CD4-positive, alpha-beta T cell (primary cell): ENCODE data around the gene SKAP1. TPM values are rescaled to one million over a fixed set of nuclear protein-coding genes. Genes with fewer than 3 reads are reported as not detected.
A peak's percentile ranks its signal among the peaks of the same experiment; 100 is the strongest.

Experiments used
- ATAC-seq: fragments of 200-7000 bp; cut with Tn5 transposase; one replicate; pipeline ENCODE4 v1.10.0; 2022; ENCODE audit warnings: mild to moderate bottlenecking; ENCODE audit not compliant: poor library complexity
- CTCF ChIA-PET: fragments of 350-600 bp; sonication (Branson Sonifier 250); formaldehyde crosslinking; loops from one replicate; lab custom pipeline; 2021; ENCODE audit warnings: antibody characterized with exemption, inconsistent platforms; lab: Charles Lee
- POLR2A ChIA-PET: fragments of 350-600 bp; sonication (Branson Sonifier 250); formaldehyde crosslinking; loops from one replicate; lab custom pipeline; 2021; ENCODE audit warnings: antibody characterized with exemption, inconsistent platforms; lab: Charles Lee
- DNase-seq, 14 experiments: peaks; one replicate each; pipeline ENCODE4 v3.0.0-alpha.2; 2013 to 2020; ENCODE audit warnings: mixed read lengths in 2 of 14
- H3K27ac ChIP-seq, 2 donors: one replicate each; pipeline versions ENCODE4 v1.5.1 to v1.7.0; 2013; ENCODE audit warnings: low read length in 2 of 2, low read depth in 1 of 2, mild to moderate bottlenecking in 1 of 2
- H3K27me3 ChIP-seq, 2 experiments: 1 replicate in 1 of 2; 2 replicates in 1 of 2; pipeline versions ENCODE4 v1.6.1 to v1.7.0; 2013; ENCODE audit warnings: low read length in 2 of 2, control low read depth in 1 of 2, mild to moderate bottlenecking in 1 of 2, moderate library complexity in 1 of 2; ENCODE audit not compliant: insufficient read depth in 2 of 2, control insufficient read depth in 1 of 2
- H3K36me3 ChIP-seq: one replicate; pipeline ENCODE4 v1.6.1; 2013; ENCODE audit warnings: low read length, control low read depth; ENCODE audit not compliant: insufficient read depth
- H3K4me1 ChIP-seq: one replicate; pipeline ENCODE4 v1.6.1; 2013; ENCODE audit warnings: low read length, control low read depth; ENCODE audit not compliant: insufficient read depth
- H3K4me3 ChIP-seq: one replicate; pipeline ENCODE4 v1.5.1; 2013; ENCODE audit warnings: mild to moderate bottlenecking, low read length, moderate library complexity
- H3K9me3 ChIP-seq, 2 experiments: 1 replicate in 1 of 2; 2 replicates in 1 of 2; pipeline versions ENCODE4 v1.6.1 to v1.7.0; 2013; ENCODE audit warnings: low read length in 2 of 2, mild to moderate bottlenecking in 2 of 2, control low read depth in 1 of 2, moderate library complexity in 1 of 2; ENCODE audit not compliant: control insufficient read depth in 1 of 2, insufficient read depth in 1 of 2
- H3K27ac Mint-ChIP-seq: one replicate; pipeline ENCODE4 v1.8.0; 2020; ENCODE audit warnings: mixed read lengths
- H3K27me3 Mint-ChIP-seq: one replicate; pipeline ENCODE4 v1.8.0; 2021; ENCODE audit warnings: mixed read lengths
- H3K36me3 Mint-ChIP-seq: one replicate; pipeline ENCODE4 v1.8.0; 2021; ENCODE audit warnings: low read depth, mixed read lengths
- H3K4me1 Mint-ChIP-seq: one replicate; pipeline ENCODE4 v1.8.0; 2021; ENCODE audit warnings: low read depth, mixed read lengths
- H3K4me3 Mint-ChIP-seq: one replicate; pipeline ENCODE4 v1.8.0; 2020; ENCODE audit warnings: mild to moderate bottlenecking, mixed read lengths
- H3K9me3 Mint-ChIP-seq: one replicate; pipeline ENCODE4 v1.8.0; 2020; ENCODE audit warnings: mixed read lengths
- CTCF ChIP-seq: fragments of 200-600 bp; IDR thresholded peaks from one replicate; pipeline ENCODE4 v1.8.0; 2022; ENCODE audit warnings: antibody characterized with exemption, mild to moderate bottlenecking
- intact Hi-C, 2 experiments: fragments of 100-400 bp; cut with DNase I in 1 of 2; cut with micrococcal nuclease in 1 of 2; formaldehyde crosslinking; loops; one replicate each; pipeline versions ENCODE4 v1.15.1 to v1.9.0; 2023 to 2025; cut with DNase I, micrococcal nuclease
- total RNA-seq, 174 experiments: library from RNA in 2 of 174; stranded (reverse) in 2 of 174; gene quantifications; one replicate each; pipeline ENCODE4 v1.2.3 and lab custom pipeline; 2021 to 2026

SKAP1 gene
- total RNA-seq, 2 experiments from 2014 or later = 92.0 to 95.1 TPM

- intact Hi-C loops = no loop called here
- no peak for ATAC-seq
- H3K9me3 ChIP-seq = no peaks in the 10 kb centered on the region
- H3K36me3 ChIP-seq = no peaks in the 10 kb centered on the region
- no peak overlapping the region for H3K4me3 ChIP-seq
- Mint-ChIP-seq H3K27ac (no peak overlapping the region), H3K9me3 (no peaks in the 10 kb centered on the region), H3K4me3 (no peak overlapping the region), H3K4me1 (peaks cover 38% of the 10 kb centered on the region), H3K36me3 (no peaks in the 10 kb centered on the region), H3K27me3 (no peaks in the 10 kb centered on the region)
- ChIA-PET POLR2A (no interaction called here), CTCF (interaction anchor here (0.5 to 1.6 kb wide), 3 partner anchors 25 to 109 kb away, joined by 3 to 6 read pairs (median 3); no protein-coding TSS in a partner anchor)
- peaks cover 27% of the 10 kb centered on the region for H3K4me1 ChIP-seq
- TF ChIP-seq CTCF = no peak
- peak in 1 of 14 experiments; percentile 22 for DNase-seq
- H3K27me3 ChIP-seq = no peaks in the 10 kb centered on the region
- H3K27ac ChIP-seq = no peak overlapping the region
These were observed 30.0 kb upstream of the SKAP1 start for GRCh38 chr17:48460052-48460451.

GRCh38 chr17:48459070-48459844, 29.2 kb upstream of the SKAP1 start:
- H3K27ac ChIP-seq = no peak overlapping the region
- no peaks in the 10 kb centered on the region for H3K36me3 Mint-ChIP-seq
- DNase-seq (no peak), ATAC-seq (no peak)
- H3K4me3 ChIP-seq = no peak overlapping the region
- POLR2A ChIA-PET = no interaction called here
- no peak overlapping the region for H3K4me3 Mint-ChIP-seq
- no peaks in the 10 kb centered on the region for H3K36me3 ChIP-seq
- H3K4me1 ChIP-seq = peaks cover 35% of the 10 kb centered on the region
- CTCF ChIA-PET = interaction anchor here (1.2 to 1.6 kb wide), 2 partner anchors 33 to 108 kb away, joined by 3 to 6 read pairs; no protein-coding TSS in a partner anchor
- H3K9me3 Mint-ChIP-seq = no peaks in the 10 kb centered on the region
- H3K27ac Mint-ChIP-seq = no peak overlapping the region
- TF ChIP-seq CTCF = no peak
- no peaks in the 10 kb centered on the region for H3K9me3 ChIP-seq
- peaks cover 46% of the 10 kb centered on the region for H3K4me1 Mint-ChIP-seq
- no peaks in the 10 kb centered on the region for H3K27me3 Mint-ChIP-seq
- intact Hi-C loops = loop anchor here (5.0 kb wide), 4 partner anchors 52 to 197 kb away; no protein-coding TSS in a partner anchor
- no peaks in the 10 kb centered on the region for H3K27me3 ChIP-seq

GRCh38 chr17:48457080-48457836, 27.2 kb upstream of the SKAP1 start:
- peak overlapping the region; percentile 37 for H3K4me3 ChIP-seq
- H3K27ac Mint-ChIP-seq = no peak overlapping the region
- H3K36me3 ChIP-seq = no peaks in the 10 kb centered on the region
- H3K27me3 ChIP-seq = no peaks in the 10 kb centered on the region
- H3K9me3 ChIP-seq = no peaks in the 10 kb centered on the region
- H3K27ac ChIP-seq = no peak overlapping the region
- ATAC-seq = peak; percentile 75
- H3K4me1 ChIP-seq = peaks cover 52% of the 10 kb centered on the region
- peak; percentile 64 to 92 (median 70) for DNase-seq
- CTCF ChIA-PET = interaction anchor here (0.6 to 2.8 kb wide), 41 partner anchors 8 to 158 kb away, joined by 3 to 36 read pairs (median 4); partner anchors contain the start of genes HOXB5 and HOXB8
- peak overlapping the region; percentile 76 for H3K4me3 Mint-ChIP-seq
- intact Hi-C loops = loop anchor here (1.0 to 5.0 kb wide), 9 partner anchors 28 to 195 kb away; no protein-coding TSS in a partner anchor
- peaks cover 61% of the 10 kb centered on the region for H3K4me1 Mint-ChIP-seq
- H3K9me3 Mint-ChIP-seq = no peaks in the 10 kb centered on the region
- H3K36me3 Mint-ChIP-seq = no peaks in the 10 kb centered on the region
- H3K27me3 Mint-ChIP-seq = no peaks in the 10 kb centered on the region
- peak; percentile 95 for TF ChIP-seq CTCF
- POLR2A ChIA-PET = interaction anchor here (0.7 to 6.6 kb wide), 11 partner anchors 15 to 107 kb away, joined by 3 to 54 read pairs (median 5); partner anchors contain the start of gene SKAP1
